MM.1S (cell line): ENCODE data around the gene LSMEM2.

Source experiments
- CTCF ChIP-seq: fragments of 300-600 bp; sonication (generic); IDR thresholded peaks from 2 replicates; pipeline ENCODE4 v1.5.1; 2016; ENCODE audit warnings: antibody characterized with exemption, low read length, mixed read lengths
- EZH2phosphoT487 ChIP-seq: fragments of 300-600 bp; sonication (generic); IDR thresholded peaks from 2 replicates; pipeline ENCODE4 v1.6.1; 2018; ENCODE audit warnings: antibody characterized with exemption, low read length

- no peak for TF ChIP-seq CTCF
- TF ChIP-seq EZH2phosphoT487 = no peak
Measured at GRCh38 chr3:50290161-50290641, 11.3 kb downstream of the LSMEM2 start.
